SKM-1 treated with dmso at 0.1 percent for 144 hours (cell line): Measurements from ENCODE around the gene RNASE4.
"Not testable (repeated sequence)": the region's sequence is repeated elsewhere in the genome, so short reads cannot be mapped to it uniquely, and the experiment has no call there.

Experiments
- DNase-seq: peaks from one replicate; lab custom pipeline; 2025; ENCODE audit not compliant: unreplicated experiment; lab: John Stamatoyannopoulos, UW

Gene RNASE4

GRCh38 chr14:20697273-20698017 is 13.1 kb downstream of the RNASE4 start:
- DNase-seq: peak; percentile 36

GRCh38 chr14:20698018-20698329 is 13.6 kb downstream of the RNASE4 start:
- no peak for DNase-seq

GRCh38 chr14:20698934-20699333 is 14.6 kb downstream of the RNASE4 start:
- no peak for DNase-seq

GRCh38 chr14:20699931-20700330 is 15.6 kb downstream of the RNASE4 start:
- no peak for DNase-seq

- not testable (repeated sequence) for DNase-seq
Observed at GRCh38 chr14:20700965-20701364, 16.6 kb downstream of the RNASE4 start.

GRCh38 chr14:20706657-20707355 is 22.4 kb downstream of the RNASE4 start:
- DNase-seq: no peak

- DNase-seq: no peak
Observed at GRCh38 chr14:20707622-20708021, 23.3 kb downstream of the RNASE4 start.

- no peak for DNase-seq
Observed at GRCh38 chr14:20711261-20711660, 26.9 kb downstream of the RNASE4 start.

- no peak for DNase-seq
Observed at GRCh38 chr14:20711685-20712084, 27.3 kb downstream of the RNASE4 start.

GRCh38 chr14:20712904-20713303 is 28.5 kb downstream of the RNASE4 start:
- no peak for DNase-seq

GRCh38 chr14:20714593-20715250 is 30.4 kb downstream of the RNASE4 start:
- DNase-seq: no peak

GRCh38 chr14:20719777-20720176 is 35.4 kb downstream of the RNASE4 start:
- DNase-seq: no peak

- no peak for DNase-seq
Observed at GRCh38 chr14:20720741-20721140, 36.4 kb downstream of the RNASE4 start.

GRCh38 chr14:20722016-20722415 is 37.7 kb downstream of the RNASE4 start:
- DNase-seq: no peak

- DNase-seq: no peak
Observed at GRCh38 chr14:20723488-20723887, 39.1 kb downstream of the RNASE4 start.

GRCh38 chr14:20726121-20726520 is 41.8 kb downstream of the RNASE4 start:
- DNase-seq: not testable (repeated sequence)

- DNase-seq: no peak
Observed at GRCh38 chr14:20726531-20726930, 42.2 kb downstream of the RNASE4 start.

- DNase-seq: no peak
Observed at GRCh38 chr14:20730891-20731290, 46.5 kb downstream of the RNASE4 start.

GRCh38 chr14:20732477-20732876 is 48.1 kb downstream of the RNASE4 start:
- DNase-seq: no peak

- DNase-seq: no peak
Observed at GRCh38 chr14:20732979-20733635, 48.7 kb downstream of the RNASE4 start.

- DNase-seq: no peak
Observed at GRCh38 chr14:20733684-20734429, 49.5 kb downstream of the RNASE4 start.
